Measurements from ENCODE around the gene CDH4. TPM values are rescaled to one million over a fixed set of nuclear protein-coding genes. Genes with fewer than 3 reads are reported as not detected.

The CDH4 gene
- total RNA-seq, 1 donor from 2014 or later: 8.3 TPM

DNA sequence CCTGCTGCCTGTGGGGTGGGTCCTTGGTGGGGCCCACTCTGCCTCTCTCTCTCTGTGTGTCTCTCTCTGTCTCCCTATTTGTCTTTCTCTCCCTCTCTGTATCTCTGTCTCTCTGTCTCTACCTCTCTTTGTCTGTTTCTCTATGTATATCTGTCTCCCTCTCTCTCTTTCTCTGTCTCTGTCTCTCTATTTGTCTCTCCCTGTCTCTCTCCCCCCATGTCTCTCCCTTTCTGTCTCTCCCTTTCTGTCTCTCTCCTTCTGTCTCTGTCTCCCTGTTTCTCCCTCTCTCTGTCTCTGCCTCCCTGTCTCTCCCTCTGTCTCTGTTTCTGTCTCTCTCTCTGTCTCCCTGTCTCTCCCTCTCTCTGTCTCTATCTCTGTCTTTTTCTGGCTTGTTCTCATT, 353.2 kb downstream of the CDH4 start:
- no peak overlapping the region for H3K4me3 Mint-ChIP-seq
- no peaks in the 10 kb centered on the region for H3K36me3 Mint-ChIP-seq
- H3K27ac Mint-ChIP-seq: no peak overlapping the region
- H3K4me1 Mint-ChIP-seq (ENCODE audit: unreplicated experiment): no peaks in the 10 kb centered on the region
- H3K27me3 Mint-ChIP-seq: peaks cover 14% of the 10 kb centered on the region
- peaks cover 4% of the 10 kb centered on the region for H3K9me3 Mint-ChIP-seq
- TF ChIP-seq, protein P1, sequence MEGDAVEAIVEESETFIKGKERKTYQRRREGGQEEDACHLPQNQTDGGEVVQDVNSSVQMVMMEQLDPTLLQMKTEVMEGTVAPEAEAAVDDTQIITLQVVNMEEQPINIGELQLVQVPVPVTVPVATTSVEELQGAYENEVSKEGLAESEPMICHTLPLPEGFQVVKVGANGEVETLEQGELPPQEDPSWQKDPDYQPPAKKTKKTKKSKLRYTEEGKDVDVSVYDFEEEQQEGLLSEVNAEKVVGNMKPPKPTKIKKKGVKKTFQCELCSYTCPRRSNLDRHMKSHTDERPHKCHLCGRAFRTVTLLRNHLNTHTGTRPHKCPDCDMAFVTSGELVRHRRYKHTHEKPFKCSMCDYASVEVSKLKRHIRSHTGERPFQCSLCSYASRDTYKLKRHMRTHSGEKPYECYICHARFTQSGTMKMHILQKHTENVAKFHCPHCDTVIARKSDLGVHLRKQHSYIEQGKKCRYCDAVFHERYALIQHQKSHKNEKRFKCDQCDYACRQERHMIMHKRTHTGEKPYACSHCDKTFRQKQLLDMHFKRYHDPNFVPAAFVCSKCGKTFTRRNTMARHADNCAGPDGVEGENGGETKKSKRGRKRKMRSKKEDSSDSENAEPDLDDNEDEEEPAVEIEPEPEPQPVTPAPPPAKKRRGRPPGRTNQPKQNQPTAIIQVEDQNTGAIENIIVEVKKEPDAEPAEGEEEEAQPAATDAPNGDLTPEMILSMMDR (conservative IDR thresholded peaks at IDR 0.05): no peak
- DNase-seq (ENCODE audit: extremely low spot score, unreplicated experiment): no peak

DNA sequence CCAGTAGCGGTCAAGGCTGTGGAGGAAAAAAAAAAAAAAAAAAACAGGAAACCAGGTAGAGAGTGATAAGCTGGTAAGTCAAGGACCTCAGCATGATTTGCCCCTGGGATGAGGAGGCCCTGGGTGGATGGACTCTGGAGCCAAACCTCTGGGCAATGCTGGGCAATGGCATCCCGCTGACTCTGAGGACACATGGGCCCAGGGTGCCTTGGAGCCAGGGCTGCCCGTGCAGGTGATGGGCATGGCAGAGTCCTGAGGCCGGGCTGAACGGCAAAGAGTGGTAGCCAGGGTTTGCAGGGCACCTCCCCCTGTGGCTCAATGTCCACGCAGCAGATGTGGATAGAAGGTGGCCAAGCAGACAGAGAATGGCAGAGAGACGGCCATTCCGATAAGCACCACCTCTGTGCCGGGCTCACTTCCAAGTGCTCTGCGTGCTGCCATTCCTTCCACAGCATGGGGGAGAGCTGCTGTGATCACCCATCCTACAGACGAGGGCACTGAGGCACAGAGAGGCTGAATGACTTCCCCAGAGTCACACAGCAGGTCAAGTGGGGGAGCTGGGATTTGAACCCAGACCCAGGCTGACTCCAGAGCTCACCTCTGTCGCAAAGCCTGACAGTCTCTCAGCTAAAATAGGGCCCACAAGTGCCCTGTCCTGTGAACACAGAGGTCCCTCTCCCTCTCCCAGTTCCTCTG, 353.9 kb downstream of the CDH4 start:
- Mint-ChIP-seq H3K9me3 (peaks cover 4% of the 10 kb centered on the region), H3K27me3 (peaks cover 14% of the 10 kb centered on the region), H3K4me1 (ENCODE audit: unreplicated experiment) (no peaks in the 10 kb centered on the region), H3K4me3 (no peak overlapping the region), H3K27ac (no peak overlapping the region), H3K36me3 (no peaks in the 10 kb centered on the region)
- DNase-seq (ENCODE audit: extremely low spot score, unreplicated experiment): no peak
- TF ChIP-seq, protein P1 (conservative IDR thresholded peaks at IDR 0.05): no peak

- no peaks in the 10 kb centered on the region for H3K4me1 Mint-ChIP-seq (ENCODE audit: unreplicated experiment)
- H3K27me3 Mint-ChIP-seq: peaks cover 20% of the 10 kb centered on the region
- no peak for DNase-seq (ENCODE audit: extremely low spot score, unreplicated experiment)
- no peaks in the 10 kb centered on the region for H3K36me3 Mint-ChIP-seq
- TF ChIP-seq, protein P1 (conservative IDR thresholded peaks at IDR 0.05): no peak
- H3K27ac Mint-ChIP-seq: no peak overlapping the region
- H3K9me3 Mint-ChIP-seq: peaks cover 4% of the 10 kb centered on the region
- no peak overlapping the region for H3K4me3 Mint-ChIP-seq
These were observed 356.4 kb downstream of the CDH4 start for GRCh38 chr20:61608275-61609085.

GRCh38 chr20:61609461-61609860, 357.4 kb downstream of the CDH4 start:
- no peaks in the 10 kb centered on the region for H3K4me1 Mint-ChIP-seq (ENCODE audit: unreplicated experiment)

GRCh38 chr20:61611401-61612180, 359.5 kb downstream of the CDH4 start:
- H3K27ac Mint-ChIP-seq: no peak overlapping the region
- no peaks in the 10 kb centered on the region for H3K36me3 Mint-ChIP-seq
- peaks cover 14% of the 10 kb centered on the region for H3K27me3 Mint-ChIP-seq
- TF ChIP-seq, protein P1 (conservative IDR thresholded peaks at IDR 0.05): no peak
- no peak overlapping the region for H3K4me3 Mint-ChIP-seq
- peaks cover 4% of the 10 kb centered on the region for H3K9me3 Mint-ChIP-seq
- DNase-seq (ENCODE audit: extremely low spot score, unreplicated experiment): no peak
- no peaks in the 10 kb centered on the region for H3K4me1 Mint-ChIP-seq (ENCODE audit: unreplicated experiment)

More at GRCh38 chr20:61609461-61609860, 357.4 kb downstream of the CDH4 start:
- Mint-ChIP-seq H3K4me3 (no peak overlapping the region), H3K36me3 (no peaks in the 10 kb centered on the region), H3K27me3 (peaks cover 20% of the 10 kb centered on the region), H3K27ac (no peak overlapping the region), H3K9me3 (peaks cover 4% of the 10 kb centered on the region)
- TF ChIP-seq, protein P1 (conservative IDR thresholded peaks at IDR 0.05): no peak
- no peak for DNase-seq (ENCODE audit: extremely low spot score, unreplicated experiment)
